Adrenal gland (tissue), 12 donors: ENCODE data around the gene FGF3. TPM values are rescaled to one million over a fixed set of nuclear protein-coding genes. Genes with fewer than 3 reads are reported as not detected.
"Not testable (repeated sequence)": the region's sequence is repeated elsewhere in the genome, so short reads cannot be mapped to it uniquely, and the experiment has no call there.

Experiments used
- DNase-seq, 7 donors: peaks; one replicate each; pipeline ENCODE4 v3.0.0-alpha.2; 2019 to 2020
- H3K27ac ChIP-seq, 5 donors: fragments of 200-600 bp; sonication (generic) in 4 of 5; 1 replicate in 3 of 5; 2 replicates in 2 of 5; pipeline versions ENCODE4 v1.5.1 to v1.8.0; 2016 to 2020; ENCODE audit warnings: mild to moderate bottlenecking in 1 of 5
- H3K27me3 ChIP-seq: fragments of 200-600 bp; 2 replicates; pipeline ENCODE4 v1.8.0; 2021
- H3K36me3 ChIP-seq, 2 donors: fragments of 200-600 bp; replicated peaks in 1 of 2; 1 replicate in 1 of 2; 2 replicates in 1 of 2; pipeline versions ENCODE4 v1.5.1 to v1.8.0; 2018 to 2022
- H3K4me1 ChIP-seq, 2 donors: fragments of 200-600 bp; replicated peaks in 1 of 2; 1 replicate in 1 of 2; 2 replicates in 1 of 2; pipeline versions ENCODE4 v1.5.1 to v1.8.0; 2018 to 2021
- H3K4me3 ChIP-seq, 4 donors: fragments of 200-600 bp; sonication (generic) in 3 of 4; one replicate each; pipeline ENCODE4 v1.5.1; 2016 to 2018
- H3K9me3 ChIP-seq, 3 donors: fragments of 200-600 bp; sonication (generic) in 1 of 3; replicated peaks in 1 of 3; 1 replicate in 2 of 3; 2 replicates in 1 of 3; pipeline versions ENCODE4 v1.5.1 to v1.8.0; 2016 to 2021
- CTCF ChIP-seq, 6 experiments: fragments of 450-650 bp in 4 of 6; fragments of 200-600 bp in 2 of 6; sonication (generic) in 1 of 6; IDR thresholded peaks; 1 replicate in 5 of 6; 2 replicates in 1 of 6; pipeline versions ENCODE4 v1.5.1 to v1.8.0; 2016 to 2021; ENCODE audit warnings: antibody characterized with exemption in 6 of 6, mild to moderate bottlenecking in 2 of 6, moderate library complexity in 1 of 6
- POLR2A ChIP-seq, 2 donors: fragments of 450-650 bp; IDR thresholded peaks; one replicate each; pipeline ENCODE4 v1.6.1; 2017; ENCODE audit warnings: antibody characterized with exemption in 2 of 2, mild to moderate bottlenecking in 2 of 2, moderate library complexity in 1 of 2
- WGBS, 4 donors: extraction: QIAGEN DNeasy Blood & Tissue Kit in 2 of 4; methylation state at CpG; one replicate each; pipeline versions ENCODE4 v1.1.5 to v1.1.7; 2013 to 2017; 5-methylcytosine and 5-hydroxymethylcytosine counted together
- intact Hi-C, 2 donors: fragments of 100-400 bp; cut with DNase I; formaldehyde crosslinking; loops; one replicate each; pipeline versions ENCODE4 v1.14.1 to v1.15.0; 2022 to 2023
- polyA plus RNA-seq, 3 donors: library from polyadenylated mRNA; stranded (reverse); fragments of 200-250 nt in 2 of 3; fragments of 350-450 nt in 1 of 3; fragmentation: Illumina TruSeq in 1 of 3; extraction: RNeasy Lipid Tissue Mini Kit (QIAGEN cat#74804) in 1 of 3; gene quantifications; one replicate each; pipeline ENCODE4 v1.2.3, GENCODE V29; 2013 to 2014
- total RNA-seq, 9 donors: library from RNA; depleted of rRNA in 4 of 9; stranded (reverse); fragments of >200 nt in 4 of 9; fragments of 120-200 nt in 1 of 9; fragmentation: NEBNext Ultra II Directional in 1 of 9; extraction: Animal tissue kit (Norgen Biotek cat#: 25700) in 1 of 9; gene quantifications; one replicate each; pipeline versions ENCODE4 v1.1.0 to v1.2.4, GENCODE V29; 2013 to 2023
- donor health status: healthy with polysubstance abuse.
- donor health status: Bipolar disorder and iron deficiency.
- donor health status: DM: yes; HTN: yes; CAD: no.
- donor health status: DM: no; HTN: no; CAD: no.
- donor health status: DM: no; HTN: no; CAD: no.
- donor health status: DM: yes; HTN: yes; CAD: no.

FGF3 gene
- total and polyA plus RNA-seq, 12 donors = not detected

DNA sequence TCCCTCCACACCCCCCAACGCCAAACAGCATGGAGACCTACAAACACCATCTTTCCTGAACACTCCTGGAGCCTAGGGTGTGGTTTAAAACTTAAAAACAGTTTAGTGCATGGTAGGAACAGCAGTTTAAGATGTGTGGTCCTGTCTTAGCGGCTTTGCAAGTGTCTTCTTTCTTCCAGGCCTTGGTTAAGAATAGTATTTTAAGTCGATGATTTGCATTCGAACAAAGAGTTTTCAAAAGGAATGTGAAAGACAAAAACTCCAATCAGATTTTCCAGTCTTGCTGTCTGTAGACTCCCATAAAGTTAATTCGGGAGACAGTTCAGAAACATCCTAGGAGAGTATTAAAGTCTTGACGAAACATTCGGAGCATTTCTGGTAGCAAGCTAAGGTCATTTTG lies 47.8 kb downstream of the FGF3 start:
- Histone ChIP-seq H3K9me3 (no peaks in the 10 kb centered on the region), H3K36me3 (no peaks in the 10 kb centered on the region), H3K27me3 (peaks cover 36% of the 10 kb centered on the region), H3K4me3 (no peak overlapping the region), H3K27ac (no peak overlapping the region), H3K4me1 (no peaks in the 10 kb centered on the region)
- TF ChIP-seq POLR2A (IDR thresholded peaks at IDR 0.05) = no peak
- WGBS, 4 donors = 37 to 57% (median 50%) methylated on average over 7 of the region's 7 CpGs
- intact Hi-C loops = no loop called here
- no peak for DNase-seq

- no peak overlapping the region for H3K4me3 ChIP-seq
- H3K4me1 ChIP-seq = no peaks in the 10 kb centered on the region
- intact Hi-C loops = no loop called here
- H3K27me3 ChIP-seq = peaks cover 27% of the 10 kb centered on the region
- H3K9me3 ChIP-seq = no peaks in the 10 kb centered on the region
- no peaks in the 10 kb centered on the region for H3K36me3 ChIP-seq
- WGBS, 4 donors = 28 to 48% (median 39%) methylated on average over 5 of the region's 5 CpGs
- TF ChIP-seq CTCF (IDR thresholded peaks at IDR 0.05) (no peak), POLR2A (IDR thresholded peaks at IDR 0.05) (no peak)
- no peak for DNase-seq
- H3K27ac ChIP-seq = no peak overlapping the region
These were observed 48.7 kb downstream of the FGF3 start for GRCh38 chr11:69770540-69770939.

DNA sequence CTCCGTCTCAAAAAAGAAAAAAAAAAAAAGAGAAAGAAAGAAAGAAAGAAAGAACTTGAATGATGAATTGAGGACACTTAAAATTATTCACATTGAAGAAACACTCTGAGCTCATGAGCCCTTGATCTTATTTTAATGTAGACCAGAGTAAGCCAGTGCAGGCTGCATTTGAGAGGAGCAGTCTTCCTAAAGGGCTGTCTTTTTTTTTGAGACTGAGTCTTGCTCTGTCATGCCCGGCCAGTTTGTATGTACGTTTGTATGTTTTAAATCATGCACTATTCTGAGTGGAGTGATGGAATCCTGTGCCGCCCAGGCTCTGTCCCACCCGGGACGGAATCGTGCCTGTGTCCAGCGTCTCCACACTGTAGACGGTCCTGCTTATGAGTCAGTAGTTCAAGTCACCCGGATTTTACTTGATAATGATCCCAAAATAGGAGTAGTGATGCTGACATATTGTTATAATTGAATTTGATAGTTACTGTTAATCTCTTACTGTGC lies 53.7 kb downstream of the FGF3 start:
- H3K36me3 ChIP-seq = no peaks in the 10 kb centered on the region
- no peaks in the 10 kb centered on the region for H3K4me1 ChIP-seq
- intact Hi-C loops = no loop called here
- 62 to 72% (median 69%) methylated on average over 10 of the region's 10 CpGs for WGBS, 4 donors
- no peak overlapping the region for H3K27ac ChIP-seq
- H3K4me3 ChIP-seq = no peak overlapping the region
- TF ChIP-seq POLR2A (IDR thresholded peaks at IDR 0.05) = no peak
- TF ChIP-seq CTCF (IDR thresholded peaks at IDR 0.05) = no peak
- no peaks in the 10 kb centered on the region for H3K9me3 ChIP-seq
- H3K27me3 ChIP-seq = peaks cover 11% of the 10 kb centered on the region
- DNase-seq = no peak

GRCh38 chr11:69764918-69765317 lies 54.3 kb downstream of the FGF3 start:
- H3K27ac ChIP-seq, intact Hi-C loops, H3K36me3 ChIP-seq, H3K4me1 ChIP-seq, H3K9me3 ChIP-seq, H3K4me3 ChIP-seq, DNase-seq: not testable (repeated sequence)
- peaks cover 11% of the 10 kb centered on the region for H3K27me3 ChIP-seq
- 85 to 97% (median 91%) methylated on average over 7 of the region's 7 CpGs for WGBS, 4 donors

DNA sequence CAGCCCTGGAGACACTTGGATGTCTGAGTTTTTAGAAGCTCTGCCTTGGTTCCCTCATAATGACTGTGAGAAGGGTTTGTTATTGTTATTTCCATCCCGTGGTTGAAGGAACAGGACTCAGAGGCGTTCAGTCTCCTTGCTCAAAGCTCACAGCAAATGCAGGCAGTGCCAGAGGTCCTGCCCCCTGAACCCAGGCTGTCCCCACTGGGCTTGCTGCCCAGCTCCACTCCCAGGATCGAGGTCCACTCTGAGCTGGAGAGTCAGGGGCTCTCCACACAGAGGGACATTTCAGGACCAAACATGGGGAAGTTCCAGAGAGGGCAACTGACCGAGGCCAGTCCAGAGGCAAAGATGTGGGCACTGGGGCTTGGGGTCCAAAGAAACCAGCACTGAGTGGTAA lies 58.9 kb downstream of the FGF3 start:
- Histone ChIP-seq H3K36me3 (no peaks in the 10 kb centered on the region), H3K9me3 (no peaks in the 10 kb centered on the region), H3K27me3 (peaks cover 8% of the 10 kb centered on the region), H3K4me3 (no peak overlapping the region), H3K27ac (no peak overlapping the region), H3K4me1 (no peaks in the 10 kb centered on the region)
- TF ChIP-seq POLR2A (IDR thresholded peaks at IDR 0.05) (no peak), CTCF (IDR thresholded peaks at IDR 0.05) (no peak)
- WGBS, 4 donors = 51 to 61% (median 55%) methylated on average over 4 of the region's 4 CpGs
- intact Hi-C loops = no loop called here
- DNase-seq = no peak

Other genes starting within 250 kb of the FGF3 start
- gene CCND1, start 178.3 kb downstream of the FGF3 start, total RNA-seq = 100 to 1,000 TPM in 4 of 9 donors, 10 to 100 TPM in 5; 53.5 to 149 (median 91.0) TPM
- 10 to 100 TPM; 12.1 to 42.9 (median 29.5) TPM for gene CCND1, start 178.3 kb downstream of the FGF3 start, polyA plus RNA-seq
- 10 to 100 TPM; 10.9 to 41.3 (median 21.3) TPM for gene LTO1, start 144.1 kb downstream of the FGF3 start, total RNA-seq
- 10 to 100 TPM; 23.0 to 52.5 (median 38.4) TPM for gene LTO1, start 144.1 kb downstream of the FGF3 start, polyA plus RNA-seq
- gene FGF19, start 115.4 kb downstream of the FGF3 start, total RNA-seq = not detected
- not detected for gene FGF19, start 115.4 kb downstream of the FGF3 start, polyA plus RNA-seq
- not detected for gene FGF4, start 44.1 kb downstream of the FGF3 start, total RNA-seq
- not detected for gene FGF4, start 44.1 kb downstream of the FGF3 start, polyA plus RNA-seq